OCI-LY1 (cell line): ENCODE measurements around the gene KAT6B.

Experiments
- EZH2 ChIP-seq: fragments of 200-600 bp; sonication (generic), shearing (Covaris generic); IDR thresholded peaks from 2 replicates; pipeline ENCODE4 v1.8.0; 2017; ENCODE audit warnings: borderline replicate concordance, mixed run types, mild to moderate bottlenecking, antibody characterized with exemption, low read length, moderate library complexity, mixed read lengths
- TF ChIP-seq, protein P1 (sequence below): fragments of 200-600 bp; sonication (generic), shearing (Covaris generic); IDR thresholded peaks from 2 replicates; pipeline ENCODE4 v1.5.1; 2017; ENCODE audit warnings: mild to moderate bottlenecking, antibody characterized with exemption, low read length, moderate library complexity, mixed read lengths

DNA sequence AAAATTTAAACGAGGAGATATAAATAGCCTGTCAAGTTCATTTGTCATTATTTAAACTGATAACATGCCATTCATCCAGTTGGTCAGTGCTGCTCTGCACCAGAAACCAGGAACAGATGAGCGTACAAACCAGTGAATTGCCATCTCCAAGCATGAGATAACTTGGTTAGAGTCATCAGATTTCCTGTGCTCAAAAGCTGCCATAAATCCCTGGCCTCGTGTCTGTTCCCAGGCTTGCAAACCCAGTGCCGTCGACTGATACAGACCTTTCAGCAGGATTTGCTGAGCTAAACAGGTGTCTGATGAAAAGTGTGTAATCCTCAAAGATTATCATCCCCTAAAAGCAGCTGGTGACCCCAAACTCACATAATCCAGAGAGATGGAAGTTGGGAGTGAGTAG is 189.0 kb downstream of the KAT6B start:
- TF ChIP-seq, protein P1, sequence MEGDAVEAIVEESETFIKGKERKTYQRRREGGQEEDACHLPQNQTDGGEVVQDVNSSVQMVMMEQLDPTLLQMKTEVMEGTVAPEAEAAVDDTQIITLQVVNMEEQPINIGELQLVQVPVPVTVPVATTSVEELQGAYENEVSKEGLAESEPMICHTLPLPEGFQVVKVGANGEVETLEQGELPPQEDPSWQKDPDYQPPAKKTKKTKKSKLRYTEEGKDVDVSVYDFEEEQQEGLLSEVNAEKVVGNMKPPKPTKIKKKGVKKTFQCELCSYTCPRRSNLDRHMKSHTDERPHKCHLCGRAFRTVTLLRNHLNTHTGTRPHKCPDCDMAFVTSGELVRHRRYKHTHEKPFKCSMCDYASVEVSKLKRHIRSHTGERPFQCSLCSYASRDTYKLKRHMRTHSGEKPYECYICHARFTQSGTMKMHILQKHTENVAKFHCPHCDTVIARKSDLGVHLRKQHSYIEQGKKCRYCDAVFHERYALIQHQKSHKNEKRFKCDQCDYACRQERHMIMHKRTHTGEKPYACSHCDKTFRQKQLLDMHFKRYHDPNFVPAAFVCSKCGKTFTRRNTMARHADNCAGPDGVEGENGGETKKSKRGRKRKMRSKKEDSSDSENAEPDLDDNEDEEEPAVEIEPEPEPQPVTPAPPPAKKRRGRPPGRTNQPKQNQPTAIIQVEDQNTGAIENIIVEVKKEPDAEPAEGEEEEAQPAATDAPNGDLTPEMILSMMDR: no peak
- TF ChIP-seq EZH2: no peak
